B cell (primary cell): ENCODE measurements around the gene NDUFAF2. TPM values are rescaled to one million over a fixed set of nuclear protein-coding genes. Genes with fewer than 3 reads are reported as not detected.

Source experiments
- ATAC-seq: fragments of 200-7000 bp; cut with Tn5 transposase; one replicate; pipeline ENCODE4 v1.10.0; 2021; ENCODE audit warnings: low read depth, mild to moderate bottlenecking, moderate number of reproducible peaks, moderate library complexity
- CTCF ChIA-PET: fragments of 350-600 bp; sonication (Branson Sonifier 250); formaldehyde crosslinking; loops from one replicate; lab custom pipeline; 2021; ENCODE audit warnings: antibody characterized with exemption, inconsistent platforms; lab: Charles Lee
- POLR2A ChIA-PET: fragments of 350-600 bp; sonication (Branson Sonifier 250); formaldehyde crosslinking; loops from one replicate; lab custom pipeline; 2021; ENCODE audit warnings: antibody characterized with exemption; lab: Charles Lee
- DNase-seq: peaks from one replicate; pipeline ENCODE4 v3.0.0; 2013
- H2AFZ ChIP-seq: 2 replicates; pipeline ENCODE4 v1.6.1; 2012; ENCODE audit warnings: mild to moderate bottlenecking, low read depth, low read length; ENCODE audit not compliant: insufficient read depth, poor library complexity, severe bottlenecking
- H3K27ac ChIP-seq, 2 donors: 1 replicate in 1 of 2; 2 replicates in 1 of 2; pipeline ENCODE4 v1.5.1; 2012 to 2013; ENCODE audit warnings: low read length in 2 of 2, mild to moderate bottlenecking in 2 of 2, moderate library complexity in 1 of 2
- H3K27me3 ChIP-seq, 4 experiments: fragments of 200-600 bp in 1 of 4; sonication (generic) in 1 of 4; replicated peaks in 1 of 4; 1 replicate in 2 of 4; 2 replicates in 2 of 4; pipeline versions ENCODE4 v1.6.1 to v1.7.0; 2013 to 2016; ENCODE audit warnings: low read length in 3 of 4, mild to moderate bottlenecking in 2 of 4, mixed read lengths in 1 of 4, moderate library complexity in 1 of 4; ENCODE audit not compliant: insufficient read depth in 4 of 4, control insufficient read depth in 3 of 4; ENCODE audit errors: control extremely low read depth in 1 of 4
- H3K36me3 ChIP-seq, 2 experiments: replicated peaks in 1 of 2; 1 replicate in 1 of 2; 2 replicates in 1 of 2; pipeline versions ENCODE4 v1.6.1 to v1.7.1; 2013; ENCODE audit warnings: low read length in 1 of 2; ENCODE audit not compliant: insufficient read depth in 2 of 2, control insufficient read depth in 1 of 2; ENCODE audit errors: control extremely low read depth in 1 of 2, extremely low read depth in 1 of 2
- H3K4me1 ChIP-seq, 2 donors: fragments of 200-600 bp in 1 of 2; sonication (generic) in 1 of 2; 1 replicate in 1 of 2; 2 replicates in 1 of 2; pipeline versions ENCODE4 v1.5.1 to v1.6.1; 2013 to 2017; ENCODE audit warnings: low read length in 2 of 2; ENCODE audit not compliant: control insufficient read depth in 2 of 2, insufficient read depth in 2 of 2
- H3K4me2 ChIP-seq: replicated peaks from 2 replicates; pipeline ENCODE3; 2012; ENCODE audit warnings: mild to moderate bottlenecking, low read depth, low read length; ENCODE audit not compliant: poor library complexity, severe bottlenecking
- H3K4me3 ChIP-seq, 5 experiments: fragments of 200-600 bp in 1 of 5; sonication (generic) in 1 of 5; 1 replicate in 3 of 5; 2 replicates in 2 of 5; pipeline versions ENCODE4 v1.5.1 to v1.7.0; 2011 to 2016; ENCODE audit warnings: low read length in 4 of 5, mild to moderate bottlenecking in 4 of 5, low read depth in 2 of 5, control low read depth in 1 of 5, moderate library complexity in 1 of 5; ENCODE audit not compliant: insufficient read depth in 1 of 5; ENCODE audit errors: control extremely low read depth in 1 of 5, extremely low read depth in 1 of 5
- H3K79me2 ChIP-seq: fragments of 200-600 bp; sonication (generic); one replicate; pipeline ENCODE4 v1.6.0; 2016; ENCODE audit warnings: low read length; ENCODE audit not compliant: control insufficient read depth, insufficient read depth
- H3K9ac ChIP-seq: fragments of 200-600 bp; sonication (generic); 2 replicates; pipeline ENCODE4 v1.6.1; 2017; ENCODE audit warnings: mild to moderate bottlenecking, low read length, moderate library complexity
- H3K9me3 ChIP-seq, 3 donors: one replicate each; pipeline versions ENCODE4 v1.6.1 to v1.7.1; 2013; ENCODE audit warnings: low read length in 2 of 3; ENCODE audit not compliant: control insufficient read depth in 2 of 3, insufficient read depth in 1 of 3; ENCODE audit errors: control extremely low read depth in 1 of 3
- H4K20me1 ChIP-seq: 2 replicates; pipeline ENCODE4 v1.6.0; 2012; ENCODE audit warnings: mild to moderate bottlenecking, low read length; ENCODE audit not compliant: insufficient read depth, control insufficient read depth, poor library complexity, severe bottlenecking
- H3K27ac Mint-ChIP-seq: one replicate; pipeline ENCODE4 v1.8.0; 2021; ENCODE audit warnings: mixed read lengths
- H3K27me3 Mint-ChIP-seq: one replicate; pipeline ENCODE4 v1.8.0; 2021; ENCODE audit warnings: mixed read lengths
- H3K4me1 Mint-ChIP-seq: one replicate; pipeline ENCODE4 v1.8.0; 2021; ENCODE audit warnings: mixed read lengths
- H3K4me3 Mint-ChIP-seq: one replicate; pipeline ENCODE4 v1.8.0; 2021; ENCODE audit warnings: mixed read lengths
- H3K9me3 Mint-ChIP-seq: one replicate; pipeline ENCODE4 v1.8.0; 2022; ENCODE audit warnings: mixed read lengths; ENCODE audit not compliant: insufficient read depth
- EZH2 ChIP-seq: IDR thresholded peaks from 2 replicates; pipeline ENCODE4 v1.6.1; 2012; ENCODE audit warnings: borderline replicate concordance, low read depth, mild to moderate bottlenecking, moderate library complexity, low read length; ENCODE audit not compliant: insufficient read depth, poor library complexity, severe bottlenecking
- WGBS: methylation state at CpG from one replicate; pipeline ENCODE4 v1.1.5; 2013; ENCODE audit warnings: missing lambda C conversion rate; ENCODE audit not compliant: insufficient coverage; 5-methylcytosine and 5-hydroxymethylcytosine counted together
- intact Hi-C: fragments of 100-400 bp; cut with micrococcal nuclease; formaldehyde crosslinking; loops from one replicate; pipeline ENCODE4 v1.10.0; 2022
- polyA plus RNA-seq: library from polyadenylated mRNA; depleted of rRNA; stranded (reverse); fragments of >200 nt; gene quantifications from 2 replicates; pipeline ENCODE4 v1.2.3, GENCODE V29; 2012
- total RNA-seq, 2 donors: library from RNA; stranded (reverse); fragments of 120-200 nt in 1 of 2; gene quantifications; 1 replicate in 1 of 2; 2 replicates in 1 of 2; pipeline versions ENCODE4 v1.2.3 to v1.2.4, GENCODE V29; 2013 to 2022
- TF ChIP-seq, protein P1 (sequence below): fragments of 200-600 bp; IDR thresholded peaks from one replicate; pipeline ENCODE4 v1.8.0; 2022; ENCODE audit warnings: antibody characterized with exemption, mild to moderate bottlenecking

Gene NDUFAF2
- total and polyA plus RNA-seq, 2 donors (not counting 1 experiment from before 2014, with no cell fraction given): 6.3 to 9.7 TPM

GRCh38 chr5:61018062-61018461 is 73.1 kb downstream of the NDUFAF2 start:
- no peak for TF ChIP-seq EZH2
- TF ChIP-seq, protein P1, sequence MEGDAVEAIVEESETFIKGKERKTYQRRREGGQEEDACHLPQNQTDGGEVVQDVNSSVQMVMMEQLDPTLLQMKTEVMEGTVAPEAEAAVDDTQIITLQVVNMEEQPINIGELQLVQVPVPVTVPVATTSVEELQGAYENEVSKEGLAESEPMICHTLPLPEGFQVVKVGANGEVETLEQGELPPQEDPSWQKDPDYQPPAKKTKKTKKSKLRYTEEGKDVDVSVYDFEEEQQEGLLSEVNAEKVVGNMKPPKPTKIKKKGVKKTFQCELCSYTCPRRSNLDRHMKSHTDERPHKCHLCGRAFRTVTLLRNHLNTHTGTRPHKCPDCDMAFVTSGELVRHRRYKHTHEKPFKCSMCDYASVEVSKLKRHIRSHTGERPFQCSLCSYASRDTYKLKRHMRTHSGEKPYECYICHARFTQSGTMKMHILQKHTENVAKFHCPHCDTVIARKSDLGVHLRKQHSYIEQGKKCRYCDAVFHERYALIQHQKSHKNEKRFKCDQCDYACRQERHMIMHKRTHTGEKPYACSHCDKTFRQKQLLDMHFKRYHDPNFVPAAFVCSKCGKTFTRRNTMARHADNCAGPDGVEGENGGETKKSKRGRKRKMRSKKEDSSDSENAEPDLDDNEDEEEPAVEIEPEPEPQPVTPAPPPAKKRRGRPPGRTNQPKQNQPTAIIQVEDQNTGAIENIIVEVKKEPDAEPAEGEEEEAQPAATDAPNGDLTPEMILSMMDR: no peak
- POLR2A ChIA-PET: no interaction called here
- H3K27ac Mint-ChIP-seq: no peak overlapping the region
- no peaks in the 10 kb centered on the region for H3K9me3 ChIP-seq
- ATAC-seq (no peak), DNase-seq (no peak)
- H3K27me3 ChIP-seq: no peaks in the 10 kb centered on the region
- intact Hi-C loops: no loop called here
- no CpG with 5 or more reads among the region's 2 CpGs for WGBS
- CTCF ChIA-PET: no interaction called here
- H3K9me3 Mint-ChIP-seq: peaks cover 5% of the 10 kb centered on the region
- no peak overlapping the region for H2AFZ ChIP-seq
- no peak overlapping the region for H3K4me3 Mint-ChIP-seq
- H4K20me1 ChIP-seq: no peaks in the 10 kb centered on the region
- no peak overlapping the region for H3K4me3 ChIP-seq
- H3K79me2 ChIP-seq: no peaks in the 10 kb centered on the region
- H3K4me2 ChIP-seq: no peak overlapping the region
- H3K27ac ChIP-seq: no peak overlapping the region
- no peaks in the 10 kb centered on the region for H3K27me3 Mint-ChIP-seq
- H3K9ac ChIP-seq: no peak overlapping the region
- no peaks in the 10 kb centered on the region for H3K36me3 ChIP-seq
- no peaks in the 10 kb centered on the region for H3K4me1 Mint-ChIP-seq
- no peaks in the 10 kb centered on the region for H3K4me1 ChIP-seq

- DNase-seq (no peak), ATAC-seq (no peak)
- no peaks in the 10 kb centered on the region for H3K79me2 ChIP-seq
- H2AFZ ChIP-seq: no peak overlapping the region
- no peak overlapping the region for H3K4me2 ChIP-seq
- no peaks in the 10 kb centered on the region for H3K9me3 ChIP-seq
- no CpG with 5 or more reads among the region's 1 CpG for WGBS
- Mint-ChIP-seq H3K27me3 (no peaks in the 10 kb centered on the region), H3K27ac (no peak overlapping the region), H3K4me1 (no peaks in the 10 kb centered on the region), H3K4me3 (no peak overlapping the region), H3K9me3 (peaks cover 5% of the 10 kb centered on the region)
- intact Hi-C loops: no loop called here
- no peaks in the 10 kb centered on the region for H3K27me3 ChIP-seq
- H3K4me1 ChIP-seq: no peaks in the 10 kb centered on the region
- CTCF ChIA-PET: no interaction called here
- POLR2A ChIA-PET: no interaction called here
- no peak for TF ChIP-seq EZH2
- TF ChIP-seq, protein P1: no peak
- H4K20me1 ChIP-seq: no peaks in the 10 kb centered on the region
- H3K36me3 ChIP-seq: no peaks in the 10 kb centered on the region
- H3K9ac ChIP-seq: no peak overlapping the region
- H3K4me3 ChIP-seq: no peak overlapping the region
- no peak overlapping the region for H3K27ac ChIP-seq
These were observed 74.6 kb downstream of the NDUFAF2 start for GRCh38 chr5:61019642-61020041.
